ENCODE results near the gene CRYGS.
"Not testable (repeated sequence)": the region's sequence is repeated elsewhere in the genome, so short reads cannot be mapped to it uniquely, and the experiment has no call there.

The CRYGS gene

DNA sequence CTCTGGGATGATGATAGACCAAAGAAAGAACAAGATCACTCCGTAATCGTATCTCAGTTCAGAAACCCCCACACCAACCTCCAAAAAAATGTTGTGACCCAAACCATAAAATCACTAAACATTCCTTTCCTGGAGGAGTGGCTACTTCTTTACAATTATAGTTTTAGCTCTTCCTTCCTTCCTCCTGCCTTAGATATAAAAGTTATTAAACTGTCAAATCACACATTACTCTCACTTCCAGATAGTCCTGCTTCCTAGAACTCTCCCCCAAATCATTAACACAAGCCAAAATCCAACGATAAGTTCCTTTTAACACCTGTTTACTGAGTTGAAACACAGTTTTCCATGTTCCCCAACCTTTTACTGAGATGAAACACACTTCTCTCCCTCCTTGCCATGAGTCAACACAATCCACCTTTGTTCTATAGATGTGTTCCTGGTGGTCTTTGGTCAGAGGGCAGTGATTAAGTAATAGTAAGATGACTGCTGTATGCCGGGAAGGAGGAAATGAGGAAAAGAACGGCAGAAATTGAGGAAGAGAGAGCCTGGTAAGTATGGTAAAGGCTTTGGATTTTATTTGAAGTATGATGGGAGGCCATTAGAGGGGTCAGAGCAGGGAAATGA is 8.3 kb upstream of the CRYGS start:
- no peak for DNase-seq (ENCODE audit: low read depth)

DNA sequence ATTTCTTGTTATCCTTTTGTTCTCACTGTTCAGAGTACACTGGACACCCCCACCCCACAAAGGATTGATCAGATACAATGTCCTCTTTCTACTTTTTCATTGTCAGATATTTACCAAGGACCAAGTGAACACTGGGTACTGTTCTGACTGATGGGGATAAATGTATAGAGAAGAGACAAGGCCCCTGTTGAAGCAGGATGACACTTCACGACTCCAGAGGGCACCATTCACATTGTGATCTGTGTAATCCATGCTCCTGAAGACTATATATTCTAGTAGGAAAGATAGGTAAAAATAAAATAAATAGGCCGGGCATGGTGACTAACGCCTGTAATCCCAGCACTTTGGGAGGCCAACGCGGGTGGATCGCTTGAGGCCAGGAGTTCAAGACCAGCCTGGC is 7.2 kb upstream of the CRYGS start:
- DNase-seq (ENCODE audit: low read depth): no peak

DNA sequence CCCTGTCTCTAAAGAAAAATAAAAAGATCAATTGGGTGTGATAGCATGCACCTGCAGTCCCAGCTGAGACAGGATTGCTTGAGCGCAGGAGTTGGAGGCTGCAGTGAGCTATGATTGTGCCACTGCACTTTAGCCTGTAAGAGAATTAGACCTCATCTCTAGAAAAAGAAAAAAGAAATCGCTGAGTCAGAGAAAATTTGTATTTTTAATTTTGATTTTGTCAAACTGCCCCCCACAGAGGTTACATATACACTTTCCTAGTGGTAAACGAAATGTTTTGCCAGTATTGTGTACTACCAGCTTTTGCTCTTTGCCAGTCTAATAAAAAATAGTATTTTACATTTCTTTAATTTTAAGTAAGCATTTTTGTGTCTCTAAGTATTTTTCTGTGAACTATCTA is 5.3 kb upstream of the CRYGS start:
- no peak for DNase-seq (ENCODE audit: low read depth)

- no peak for DNase-seq (ENCODE audit: low read depth)
These were observed 3.3 kb downstream of the CRYGS start for GRCh38 chr3:186540835-186541226.

DNA sequence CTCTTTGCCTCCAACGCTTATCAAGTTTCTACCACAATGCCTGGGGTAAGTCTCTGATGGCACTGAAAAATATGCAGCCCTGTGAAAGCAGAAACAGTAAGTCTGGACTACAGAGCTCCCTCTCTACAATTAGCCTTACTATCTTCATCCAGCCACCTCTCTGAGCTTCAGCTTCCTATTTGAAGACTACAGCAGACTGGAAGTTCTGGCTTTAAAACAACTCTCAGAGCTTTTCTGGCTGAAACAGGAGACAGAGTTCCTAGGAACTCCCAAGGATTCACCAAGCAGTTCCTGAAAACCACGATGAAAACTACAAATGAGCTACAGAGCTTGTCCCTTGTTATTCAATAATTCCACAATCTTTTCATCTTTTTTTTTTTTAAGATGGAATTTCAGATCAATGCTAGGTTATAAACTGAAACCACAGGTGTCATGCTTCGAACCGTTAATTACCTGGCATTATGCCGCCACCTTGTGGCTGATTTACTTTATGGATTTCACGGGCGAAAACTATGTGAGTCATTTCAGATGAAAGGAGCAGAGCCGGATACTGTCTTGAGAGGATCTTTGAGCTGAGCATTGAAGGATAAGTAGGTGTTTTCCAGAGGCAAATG is 3.9 kb downstream of the CRYGS start:
- peak; percentile 70 for DNase-seq (ENCODE audit: low read depth)

DNA sequence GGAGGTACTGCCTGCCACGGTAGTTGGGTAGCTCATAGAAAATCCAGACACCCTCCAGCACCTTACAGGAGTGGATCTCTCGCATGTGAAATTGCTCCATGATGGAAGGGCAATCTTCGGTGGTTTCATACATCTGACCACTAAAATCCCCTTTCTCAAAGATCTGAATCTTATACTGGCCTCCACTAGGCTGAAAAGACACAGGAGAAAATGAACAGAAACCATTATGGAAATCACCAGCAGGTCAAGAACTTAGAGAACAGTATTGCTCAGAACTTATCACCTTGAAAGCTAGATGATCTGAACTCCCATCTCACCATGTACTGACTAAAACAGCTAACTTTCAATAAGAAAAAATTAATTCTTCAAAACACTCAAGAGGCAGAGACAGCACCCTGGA is 5.4 kb downstream of the CRYGS start:
- no peak for DNase-seq (ENCODE audit: low read depth)

GRCh38 chr3:186536883-186537844 is 7.0 kb downstream of the CRYGS start:
- no peak for DNase-seq (ENCODE audit: low read depth)

GRCh38 chr3:186534113-186534669 is 10.0 kb downstream of the CRYGS start:
- no peak for DNase-seq (ENCODE audit: low read depth)

DNA sequence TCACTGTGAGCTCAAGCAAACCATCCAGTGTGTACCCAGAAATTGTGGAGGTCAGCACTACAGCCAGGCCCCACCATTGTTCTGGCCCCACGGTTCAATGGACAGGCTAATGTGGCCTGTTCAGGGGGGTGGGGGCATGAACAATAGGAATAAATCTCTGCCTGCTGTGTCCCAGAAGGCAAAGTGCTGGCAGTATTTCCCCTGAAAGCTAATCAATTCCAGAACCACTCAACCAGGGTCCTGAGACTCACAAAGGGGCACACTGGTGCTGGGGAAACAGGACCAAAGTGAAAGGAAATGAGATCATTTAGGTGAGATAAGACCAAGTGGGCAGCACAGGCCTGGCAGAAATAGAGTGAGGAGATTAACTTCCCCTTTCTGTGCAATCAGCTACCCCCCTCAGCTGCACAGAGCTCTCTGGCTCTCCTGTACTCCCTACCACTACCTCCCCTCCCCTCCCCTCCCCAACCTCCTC is 11.5 kb downstream of the CRYGS start:
- no peak for DNase-seq (ENCODE audit: low read depth)

- not testable (repeated sequence) for DNase-seq (ENCODE audit: low read depth)
These were observed 12.5 kb downstream of the CRYGS start for GRCh38 chr3:186531694-186532093.

DNA sequence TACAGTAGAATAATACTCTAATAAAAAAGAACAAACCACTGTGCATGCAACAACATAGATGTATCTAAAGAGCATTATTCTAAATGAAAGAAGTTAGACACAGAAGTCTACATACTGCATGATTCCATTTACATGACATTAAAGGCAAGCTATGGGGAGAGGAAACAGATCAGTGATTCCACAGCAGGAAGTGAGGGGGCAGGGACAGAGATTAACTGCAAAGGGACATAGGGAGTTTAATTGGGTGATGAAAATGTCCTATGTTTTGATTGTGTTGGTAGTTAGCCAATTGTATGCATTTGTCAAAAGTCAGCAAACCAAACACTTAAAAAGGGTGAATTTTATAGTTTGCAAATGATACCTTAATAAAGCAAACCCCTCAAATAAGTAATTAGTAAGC is 13.8 kb downstream of the CRYGS start:
- no peak for DNase-seq (ENCODE audit: low read depth)

DNA sequence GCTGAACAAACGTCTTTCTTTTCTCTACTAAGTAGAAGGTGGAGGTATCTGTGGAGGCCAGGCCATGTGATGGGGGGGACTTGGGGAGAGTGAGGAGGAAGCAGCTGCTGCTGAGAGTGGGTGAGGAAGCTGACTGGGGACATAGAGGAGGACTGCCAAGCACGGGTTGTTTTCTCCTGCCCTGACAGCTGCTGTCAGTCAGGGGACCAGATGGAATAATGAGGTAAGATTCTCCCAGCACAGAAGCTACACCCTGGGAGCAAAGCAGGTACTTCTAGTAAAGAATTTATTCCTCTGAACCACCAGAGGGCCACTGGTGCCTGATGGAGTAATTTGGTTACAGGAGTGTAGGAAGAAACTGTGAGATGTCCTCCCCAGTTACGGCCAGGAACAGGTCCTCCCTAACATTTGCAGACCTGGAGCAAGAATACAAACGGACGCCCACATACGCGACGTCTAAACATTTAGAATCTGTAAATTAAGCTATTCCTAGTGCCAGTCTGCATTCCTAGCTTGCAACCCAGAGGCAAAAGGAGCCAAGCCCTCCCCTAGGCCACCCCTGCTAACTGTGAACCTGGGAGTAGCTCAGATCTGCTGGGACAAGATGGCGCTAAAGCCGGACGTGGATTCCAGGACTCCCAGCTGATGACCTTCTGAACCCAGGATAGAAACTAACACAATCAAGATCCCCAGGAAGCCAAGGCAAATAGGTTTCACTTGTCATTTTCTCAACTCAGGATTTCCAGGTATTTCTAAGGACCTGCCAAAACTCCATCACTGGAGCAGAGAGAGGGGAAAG is 14.8 kb downstream of the CRYGS start:
- no peak for DNase-seq (ENCODE audit: low read depth)

DNA sequence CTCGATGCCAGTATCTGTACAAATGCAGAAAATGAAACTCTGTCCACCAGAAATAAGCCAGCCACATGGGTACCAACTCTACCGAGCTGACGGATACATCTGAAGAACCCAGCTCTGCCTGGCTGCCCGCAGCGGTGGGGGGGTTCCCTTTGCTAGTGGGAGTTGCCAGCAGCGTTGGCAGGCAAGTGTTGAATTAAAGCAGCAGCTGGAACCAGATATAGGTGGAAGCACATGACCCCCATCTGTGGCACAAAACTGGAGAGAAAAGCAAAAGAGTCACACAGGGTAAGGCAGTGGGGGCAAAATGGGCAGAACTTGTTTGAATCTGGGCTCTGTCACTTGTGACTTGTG is 17.9 kb downstream of the CRYGS start:
- no peak for DNase-seq (ENCODE audit: low read depth)

DNA sequence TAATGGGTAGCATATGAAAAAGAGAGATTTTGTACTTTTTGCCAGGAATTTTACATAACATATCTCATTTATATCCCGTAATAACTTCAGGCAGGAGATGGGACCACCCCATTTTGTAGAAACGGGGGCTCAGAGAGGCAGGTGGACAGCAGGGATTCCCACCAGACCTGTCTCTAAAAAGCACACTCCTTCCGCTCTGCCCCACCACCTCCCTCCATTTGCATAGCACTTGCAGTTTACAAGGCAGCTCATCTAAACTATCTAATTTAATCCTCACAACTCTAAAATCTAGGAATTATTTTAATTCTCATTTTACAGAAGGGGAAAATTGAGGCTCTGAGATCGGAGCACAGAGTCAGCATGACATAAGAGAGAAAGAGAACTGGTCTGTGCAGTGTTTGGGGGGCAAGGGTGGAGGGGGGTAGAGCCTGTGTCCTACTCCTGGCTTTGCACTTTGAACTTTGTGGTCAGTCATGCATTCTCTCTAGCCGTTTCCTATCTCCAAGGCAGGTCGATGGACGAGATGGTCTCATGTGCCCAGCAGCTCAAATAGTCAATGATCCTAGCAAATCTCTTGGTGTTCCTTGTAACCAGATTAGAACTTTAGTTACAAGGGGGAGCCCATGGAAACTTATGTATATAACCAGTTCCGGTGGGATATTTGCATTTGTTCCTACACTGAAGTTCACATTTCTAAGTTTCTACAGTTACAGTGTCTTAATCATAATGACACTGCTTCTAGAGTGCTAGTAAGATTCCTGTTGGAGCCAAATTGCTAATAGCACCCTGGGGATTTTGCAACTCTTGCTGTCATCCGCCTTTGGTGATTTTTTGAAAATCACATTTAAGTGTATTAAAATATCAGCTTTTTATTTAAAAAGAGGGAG is 18.6 kb downstream of the CRYGS start:
- no peak for DNase-seq (ENCODE audit: low read depth)

DNA sequence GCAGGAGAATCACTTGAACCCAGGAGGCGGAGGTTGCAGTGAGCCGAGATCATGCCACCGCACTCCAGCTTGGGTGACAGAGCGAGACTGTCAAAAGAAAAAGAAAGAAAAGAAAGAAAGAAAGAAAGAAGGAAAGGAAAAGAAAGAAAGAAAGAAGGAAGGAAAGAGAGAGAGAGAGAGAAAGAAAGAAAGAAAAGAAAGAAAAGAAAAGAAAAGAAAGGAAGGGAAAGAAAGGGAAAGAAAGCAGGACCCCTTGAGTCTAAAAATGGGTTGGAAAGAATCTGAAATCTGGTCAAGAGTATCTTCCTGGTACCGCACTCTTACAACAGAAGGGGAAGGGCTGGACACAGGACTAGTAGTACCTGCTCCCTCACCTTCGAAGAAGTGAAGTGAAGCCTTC is 19.6 kb downstream of the CRYGS start:
- no peak for DNase-seq (ENCODE audit: low read depth)

DNA sequence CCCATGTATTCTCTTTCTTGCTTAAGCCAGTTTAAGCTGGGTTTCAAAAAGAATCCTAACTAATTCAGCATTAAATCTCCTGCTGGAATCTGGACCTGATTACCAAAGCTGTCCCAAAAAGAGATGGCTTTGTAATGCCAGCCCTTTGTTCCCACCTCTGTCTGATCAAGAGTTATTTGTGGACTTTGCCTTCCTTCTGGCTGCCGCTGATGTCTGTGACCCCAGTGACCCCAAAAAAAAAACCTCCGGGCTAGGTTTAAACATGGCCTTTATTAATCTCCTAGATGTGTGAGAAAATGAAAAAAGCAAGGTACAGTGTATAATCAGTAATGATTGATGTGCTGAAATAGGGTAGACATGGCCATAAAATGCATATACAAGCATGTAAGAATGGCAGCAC is 20.7 kb downstream of the CRYGS start:
- no peak for DNase-seq (ENCODE audit: low read depth)

GRCh38 chr3:186523022-186523421 is 21.2 kb downstream of the CRYGS start:
- DNase-seq (ENCODE audit: low read depth): no peak

DNA sequence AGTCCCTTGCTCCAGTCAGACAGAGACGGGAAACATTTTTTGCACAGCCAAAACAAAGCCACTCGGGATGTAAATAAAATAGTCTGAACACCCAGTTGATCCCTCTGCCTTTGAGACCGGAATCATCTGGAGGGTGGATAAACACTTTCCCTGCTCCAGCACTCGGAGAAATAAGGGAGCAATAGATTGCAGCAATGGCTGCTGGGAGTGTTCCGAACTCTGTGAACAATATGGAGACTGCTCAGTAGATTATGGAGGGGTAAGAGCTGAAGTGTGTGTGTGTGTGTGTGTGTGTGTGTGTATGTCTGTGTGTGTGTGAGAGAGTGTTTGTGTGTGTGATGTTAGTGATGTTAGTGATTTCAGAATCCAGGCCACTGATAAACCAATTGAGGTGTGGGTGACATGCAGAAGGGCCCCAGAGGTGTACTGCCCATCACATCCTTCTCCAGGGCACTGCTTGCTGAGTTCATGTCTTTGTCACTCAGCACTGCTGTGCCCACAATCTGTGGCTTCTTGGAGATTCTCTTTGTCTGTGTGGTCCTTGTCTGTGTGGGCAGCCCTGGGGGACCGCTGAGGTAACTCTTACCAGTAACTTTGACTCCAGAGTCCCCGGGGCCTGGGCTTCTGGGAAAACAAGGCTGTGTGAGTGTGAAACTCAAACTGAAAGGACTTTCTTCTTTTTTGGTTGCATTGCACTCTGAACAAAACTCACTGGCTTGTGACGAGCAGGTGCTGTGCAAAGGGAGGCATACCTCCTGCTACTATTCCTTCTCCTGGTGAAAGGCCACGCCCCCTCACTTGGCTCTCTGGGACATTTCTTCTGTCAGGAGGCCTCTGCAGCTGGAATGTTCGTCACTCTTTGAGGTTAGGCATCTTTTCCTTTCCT is 23.0 kb downstream of the CRYGS start:
- DNase-seq (ENCODE audit: low read depth): peak; percentile 53

DNA sequence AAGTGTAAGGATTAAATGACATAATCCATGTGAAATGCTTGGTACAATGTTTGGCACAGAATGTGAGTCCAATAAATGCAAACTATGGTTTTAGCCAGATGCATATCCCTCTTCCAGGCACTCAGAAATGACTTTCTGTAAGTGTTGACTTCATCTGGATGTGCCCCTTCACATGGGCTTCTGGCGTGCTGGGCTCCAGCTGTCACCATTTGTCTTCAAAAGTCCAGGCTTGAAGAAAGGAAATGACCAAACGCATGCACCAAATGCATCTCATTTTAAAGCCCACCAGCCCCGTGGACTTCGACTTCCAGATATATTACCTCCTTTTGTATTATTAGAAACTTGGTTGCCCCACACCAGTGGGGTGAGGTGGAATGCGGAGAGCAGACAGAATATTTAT is 23.7 kb downstream of the CRYGS start:
- no peak for DNase-seq (ENCODE audit: low read depth)

All from activated T-cell treated with anti-CD3 and anti-CD28 coated beads for 48 hours (primary cell).